AG08396 (cell line): ENCODE results near the gene EMCN.
"Not testable (repeated sequence)": the region's sequence is repeated elsewhere in the genome, so short reads cannot be mapped to it uniquely, and the experiment has no call there.

Experiments
- DNase-seq: peaks from one replicate; pipeline ENCODE4 v3.0.0; 2012; ENCODE audit warnings: low spot score, mixed read lengths

Gene EMCN

DNA sequence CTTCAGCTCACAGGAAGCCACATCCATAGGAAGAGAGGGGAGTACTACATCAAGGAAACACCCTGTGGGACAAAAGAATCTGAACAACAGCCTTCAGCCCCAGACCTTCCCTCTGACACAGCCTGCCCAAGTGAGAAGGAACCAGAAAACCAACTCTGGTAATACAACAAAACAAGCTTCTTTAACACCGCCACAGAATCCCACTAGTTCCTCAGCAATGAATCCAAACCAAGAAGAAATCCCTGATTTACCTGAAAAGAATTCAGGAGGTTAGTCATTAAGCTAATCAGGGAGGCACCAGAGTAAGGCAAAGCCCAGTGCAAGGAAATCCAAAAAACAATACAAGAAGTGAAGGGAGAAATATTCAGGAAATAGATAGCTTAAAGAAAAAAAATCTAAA, 137.4 kb downstream of the EMCN start:
- not testable (repeated sequence) for DNase-seq

DNA sequence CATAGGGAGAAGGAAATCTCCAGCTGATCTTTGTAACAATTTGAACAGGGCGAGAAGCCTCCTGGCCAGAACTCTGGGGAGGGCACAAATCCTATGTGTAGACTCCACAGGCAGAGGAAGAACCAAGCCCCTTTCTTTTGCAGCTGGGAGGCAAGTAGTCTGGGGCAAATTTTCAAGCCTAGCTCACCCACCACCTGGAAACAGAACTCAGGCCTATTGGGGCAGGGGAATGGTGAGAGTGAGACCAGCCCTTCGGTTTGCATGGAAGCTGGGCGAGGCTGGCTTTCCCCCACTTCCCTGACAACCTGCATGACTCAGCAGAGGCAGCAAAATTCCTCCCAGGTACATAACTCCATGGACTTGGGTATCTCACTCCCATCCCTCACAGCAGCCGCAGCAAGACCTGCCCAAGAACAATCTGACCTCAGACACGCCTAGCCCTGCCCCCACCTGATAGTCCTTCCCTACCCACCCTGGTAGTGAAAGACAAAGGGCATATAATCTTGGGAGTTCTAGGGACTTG, 138.2 kb downstream of the EMCN start:
- no peak for DNase-seq

DNA sequence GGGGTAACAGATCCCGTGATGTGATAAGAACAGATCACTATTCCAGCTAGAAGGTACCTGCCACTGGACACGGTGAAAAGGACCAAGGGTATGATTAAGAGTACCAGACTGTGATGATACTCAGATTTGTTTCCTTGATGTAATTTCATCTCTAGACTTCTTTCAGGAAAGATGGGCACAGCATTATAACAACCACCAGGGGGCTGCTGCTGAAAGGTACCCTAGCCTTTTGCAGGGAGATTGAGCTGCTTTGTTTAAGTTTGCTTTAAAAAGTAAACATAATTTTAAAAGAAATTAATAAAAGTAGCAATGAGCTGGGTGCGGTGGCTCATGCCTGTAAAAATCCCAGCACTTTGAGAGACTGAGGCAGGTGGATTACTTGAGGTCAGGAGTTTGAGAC, 145.4 kb downstream of the EMCN start:
- no peak for DNase-seq

DNA sequence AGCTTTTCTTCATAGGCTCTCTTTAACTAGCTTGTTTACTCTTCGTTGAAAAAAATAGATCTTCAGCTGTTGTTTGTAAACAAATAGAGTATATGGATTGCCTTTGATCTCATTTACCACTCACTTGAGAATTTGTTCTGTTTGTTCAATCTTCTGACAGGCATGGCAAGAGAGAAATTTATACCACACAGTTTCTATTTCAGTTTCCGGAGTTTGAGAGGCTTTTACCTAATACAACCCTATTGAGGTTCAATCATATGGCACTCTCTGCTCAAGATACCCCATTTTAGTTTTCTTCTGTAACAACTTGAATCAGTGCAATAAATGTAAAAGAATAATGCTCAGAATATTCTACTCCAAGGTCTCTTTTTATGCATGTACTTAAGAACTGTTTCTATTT, 148.0 kb downstream of the EMCN start:
- DNase-seq: no peak

DNA sequence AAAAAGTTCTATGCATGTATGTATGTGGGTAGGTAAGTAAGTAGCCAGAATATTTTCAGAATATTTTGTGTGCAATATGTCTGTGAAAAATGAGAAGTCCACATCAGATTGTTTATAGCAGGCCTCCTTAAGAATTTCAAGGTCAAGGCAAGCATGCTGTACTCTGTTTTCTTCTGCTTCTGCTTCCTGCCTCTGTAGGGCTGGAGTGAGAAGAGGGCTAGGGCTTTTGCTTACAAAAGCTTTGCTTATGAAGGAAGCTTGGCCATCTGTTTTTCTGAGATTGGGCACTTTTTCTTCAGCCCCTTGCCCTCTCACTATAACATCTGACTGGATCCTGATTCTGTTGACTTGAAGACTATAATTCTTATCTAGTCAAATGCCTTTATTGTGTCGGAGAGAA, 150.4 kb downstream of the EMCN start:
- no peak for DNase-seq

DNA sequence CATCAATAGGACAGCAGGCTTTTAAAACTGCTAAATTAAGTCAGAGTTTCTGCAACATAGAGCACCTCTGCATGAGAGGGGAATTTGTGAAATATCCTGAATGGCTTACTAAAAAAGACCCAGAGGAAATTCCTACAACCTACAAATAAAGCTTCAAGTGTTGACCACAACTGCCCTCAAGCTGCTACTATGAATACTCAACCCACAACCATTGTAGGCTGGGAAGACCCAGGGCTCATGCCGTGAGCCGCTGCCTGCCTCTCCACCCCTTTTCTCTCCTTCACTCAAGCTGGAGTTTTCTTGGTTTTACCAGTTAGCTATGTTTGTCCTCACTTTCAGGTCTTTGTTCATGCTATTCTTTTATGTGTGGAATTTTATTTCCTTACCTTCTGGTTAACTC, 151.6 kb downstream of the EMCN start:
- DNase-seq: no peak

DNA sequence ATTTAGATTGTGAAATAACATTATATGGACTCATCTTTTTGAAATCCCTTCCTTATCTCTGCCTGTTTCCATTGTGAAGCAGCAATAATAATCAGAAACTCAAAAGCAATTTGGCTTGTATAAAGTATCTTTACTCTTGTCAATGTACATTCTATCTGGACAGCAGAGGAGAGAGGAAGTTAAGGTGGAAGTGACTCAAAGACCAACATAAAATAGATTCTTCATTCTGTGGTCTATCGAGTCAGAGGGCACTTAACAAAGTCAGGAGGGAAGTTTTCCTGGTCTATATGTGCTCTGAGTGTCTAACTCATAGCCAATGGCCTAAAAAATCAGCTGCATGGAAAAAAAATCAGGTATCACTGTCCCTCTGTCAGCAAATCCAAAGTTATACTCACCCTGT, 155.5 kb downstream of the EMCN start:
- no peak for DNase-seq

DNA sequence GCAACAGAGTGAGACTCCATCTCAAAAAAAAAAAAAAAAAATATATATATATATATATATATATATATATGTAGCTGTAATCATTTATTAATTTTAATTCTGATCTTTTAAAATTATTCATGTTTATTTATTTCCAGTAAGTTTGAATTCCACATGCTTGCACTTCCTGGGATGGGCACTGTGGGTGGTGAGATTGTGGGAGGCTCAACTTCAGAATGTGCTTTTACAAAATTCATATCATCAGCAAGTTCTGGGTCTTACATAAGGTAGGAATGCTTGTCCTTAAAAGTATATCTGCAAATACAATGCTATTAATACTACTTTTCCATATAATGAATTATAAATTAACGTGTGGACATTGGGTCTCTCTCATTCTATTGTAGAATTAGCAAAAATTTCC, 156.5 kb downstream of the EMCN start:
- DNase-seq: no peak

DNA sequence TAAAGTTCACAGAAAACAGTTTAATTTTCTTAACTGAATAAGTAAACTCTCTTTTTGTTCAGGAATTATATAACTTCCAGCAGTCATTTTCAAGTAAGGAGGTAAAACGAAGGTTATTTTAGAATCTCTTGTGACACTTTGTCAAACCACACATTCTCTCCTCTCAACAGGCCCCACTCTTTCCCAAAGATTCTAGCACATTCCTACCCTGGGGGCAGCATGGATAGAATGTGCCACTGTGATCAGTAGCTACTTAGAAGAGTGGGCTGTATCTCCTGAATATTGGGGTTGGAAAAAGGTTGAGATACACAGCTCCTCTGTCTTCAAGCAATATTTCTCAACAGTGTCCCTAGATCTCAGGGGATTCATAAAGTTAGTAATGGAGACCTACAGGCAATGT, 157.6 kb downstream of the EMCN start:
- no peak for DNase-seq

DNA sequence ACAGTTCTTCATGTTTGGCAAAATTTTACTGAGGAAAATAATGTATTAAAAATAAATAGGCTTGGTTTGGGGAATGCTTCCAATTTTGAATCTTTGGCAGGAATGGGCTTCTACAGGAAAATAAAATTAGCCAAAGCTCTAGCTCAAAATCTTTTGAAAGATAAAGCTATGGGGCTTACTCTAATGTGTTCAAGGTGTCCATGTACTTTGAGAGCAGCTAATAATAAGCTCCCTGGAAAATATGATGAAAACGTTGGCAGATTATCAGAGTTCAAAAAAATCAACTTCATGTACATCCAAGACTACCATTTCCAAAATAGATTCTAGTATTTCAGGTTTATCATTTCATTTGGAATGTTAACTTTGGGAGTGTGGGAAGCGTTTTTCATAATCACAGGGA, 158.4 kb downstream of the EMCN start:
- DNase-seq: no peak

DNA sequence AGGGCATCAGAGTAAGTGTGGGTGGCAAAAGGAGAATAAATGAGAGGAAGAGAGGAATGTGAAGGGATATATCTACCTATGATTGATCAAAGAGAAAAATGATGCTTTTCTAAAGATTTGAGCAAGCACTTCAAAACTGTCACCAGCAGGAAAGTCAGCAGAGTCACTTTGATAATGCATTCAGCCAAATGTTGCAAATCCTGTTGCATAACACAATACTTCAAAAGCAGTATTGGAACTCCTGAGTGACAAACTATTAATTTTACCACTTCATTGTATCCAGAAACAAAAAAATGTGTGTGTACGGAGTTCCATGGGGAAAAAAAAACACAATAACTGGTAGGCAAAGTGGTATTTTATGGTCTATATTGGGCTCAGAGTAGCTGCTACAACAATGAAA, 160.3 kb downstream of the EMCN start:
- DNase-seq: no peak

DNA sequence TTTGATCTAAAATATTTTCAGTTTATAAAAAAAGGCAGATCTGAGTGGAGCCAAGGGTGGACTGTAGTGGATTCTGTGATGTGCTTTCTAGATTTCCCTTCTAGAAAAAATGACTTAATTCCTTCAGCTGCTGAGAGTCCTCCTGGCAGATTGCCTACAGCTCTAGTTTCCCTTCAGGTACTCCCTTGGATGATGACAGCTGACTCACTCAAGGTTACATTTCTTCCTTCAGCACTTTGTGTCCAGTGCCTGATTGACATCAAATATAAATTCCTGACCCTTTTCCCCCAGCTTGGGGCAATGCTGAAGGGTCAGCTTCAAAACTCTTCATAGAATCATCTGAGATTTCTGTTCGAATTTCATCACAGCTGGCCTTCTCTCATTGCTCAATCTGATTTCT, 161.7 kb downstream of the EMCN start:
- no peak for DNase-seq

DNA sequence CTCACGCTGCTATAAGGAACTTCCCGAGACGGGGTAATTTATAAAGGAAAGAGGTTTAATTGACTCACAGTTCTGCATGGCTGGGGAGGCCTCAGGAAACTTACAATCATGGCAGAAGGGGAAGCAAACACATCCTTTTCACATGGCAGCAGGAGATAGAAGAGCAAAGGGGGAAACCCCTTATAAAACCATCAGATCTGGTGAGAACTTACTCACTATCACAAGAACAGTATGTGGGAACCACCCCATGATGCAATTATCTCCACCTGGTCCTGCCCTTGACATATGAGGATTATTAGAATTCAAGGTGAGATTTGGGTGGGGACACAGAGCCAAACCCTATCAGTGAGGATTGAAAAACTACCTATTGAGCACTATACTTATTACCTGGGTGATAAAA, 165.5 kb downstream of the EMCN start:
- DNase-seq: not testable (repeated sequence)

DNA sequence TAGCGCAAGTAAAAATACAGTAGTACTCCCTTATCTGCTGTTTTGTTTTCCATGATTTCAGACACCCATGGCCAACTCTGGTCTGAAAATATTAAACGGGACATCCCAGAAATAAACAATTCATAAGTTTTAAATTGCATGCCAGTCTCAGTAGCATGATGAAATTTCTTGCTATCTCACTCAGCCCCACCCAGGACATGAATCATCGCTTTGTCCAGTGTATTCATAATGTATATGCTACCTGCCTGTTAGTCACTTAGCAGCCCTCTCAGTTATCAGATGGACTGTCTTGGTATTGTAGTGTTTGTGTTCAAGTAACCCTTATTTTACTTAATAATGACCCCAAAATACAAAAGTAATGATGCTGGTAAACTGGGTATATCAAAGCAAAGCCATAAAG, 169.3 kb downstream of the EMCN start:
- no peak for DNase-seq

DNA sequence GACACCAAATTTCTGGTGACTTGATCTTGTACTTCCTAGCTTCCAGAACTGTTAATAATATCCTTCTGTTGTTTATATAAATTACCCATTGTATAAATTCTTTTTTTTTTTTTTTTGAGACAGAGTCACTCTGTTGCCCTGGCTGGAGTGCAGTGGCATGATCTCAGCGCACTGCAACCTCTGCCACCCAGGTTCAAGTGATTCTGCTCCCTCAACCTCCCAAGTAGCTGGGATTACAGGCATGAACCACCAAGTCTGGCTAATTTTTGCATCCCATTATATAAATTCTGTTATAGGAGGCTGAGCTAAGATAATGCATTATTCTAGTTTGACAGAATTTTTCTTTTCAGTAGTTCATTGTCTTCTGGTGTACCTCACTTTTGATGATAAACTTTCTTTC, 170.6 kb downstream of the EMCN start:
- DNase-seq: no peak

DNA sequence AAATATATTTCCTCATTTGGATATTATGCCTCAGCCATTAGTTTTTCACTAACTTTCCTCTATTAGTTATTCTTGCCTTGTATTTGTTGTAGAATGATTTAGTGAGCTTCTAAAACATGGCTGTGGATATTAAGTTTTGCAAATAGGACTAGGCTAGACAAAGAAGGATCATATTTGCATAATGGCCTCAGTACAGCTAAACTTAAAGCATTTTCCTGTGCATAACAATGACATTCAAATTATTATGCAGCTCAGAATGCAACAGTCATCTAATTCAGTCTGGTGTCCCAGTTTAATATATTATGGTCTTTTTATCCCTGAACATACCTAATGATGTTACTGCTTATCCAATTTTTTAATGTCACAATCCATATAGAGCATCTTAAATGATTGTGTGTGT, 172.2 kb downstream of the EMCN start:
- DNase-seq: no peak
